Measurements from ENCODE around the gene RUBCNL. TPM values are rescaled to one million over a fixed set of nuclear protein-coding genes. Genes with fewer than 3 reads are reported as not detected.

The RUBCNL gene
- total and polyA plus RNA-seq, 2 experiments from 2014 or later = 4.2 to 5.9 TPM

DNA sequence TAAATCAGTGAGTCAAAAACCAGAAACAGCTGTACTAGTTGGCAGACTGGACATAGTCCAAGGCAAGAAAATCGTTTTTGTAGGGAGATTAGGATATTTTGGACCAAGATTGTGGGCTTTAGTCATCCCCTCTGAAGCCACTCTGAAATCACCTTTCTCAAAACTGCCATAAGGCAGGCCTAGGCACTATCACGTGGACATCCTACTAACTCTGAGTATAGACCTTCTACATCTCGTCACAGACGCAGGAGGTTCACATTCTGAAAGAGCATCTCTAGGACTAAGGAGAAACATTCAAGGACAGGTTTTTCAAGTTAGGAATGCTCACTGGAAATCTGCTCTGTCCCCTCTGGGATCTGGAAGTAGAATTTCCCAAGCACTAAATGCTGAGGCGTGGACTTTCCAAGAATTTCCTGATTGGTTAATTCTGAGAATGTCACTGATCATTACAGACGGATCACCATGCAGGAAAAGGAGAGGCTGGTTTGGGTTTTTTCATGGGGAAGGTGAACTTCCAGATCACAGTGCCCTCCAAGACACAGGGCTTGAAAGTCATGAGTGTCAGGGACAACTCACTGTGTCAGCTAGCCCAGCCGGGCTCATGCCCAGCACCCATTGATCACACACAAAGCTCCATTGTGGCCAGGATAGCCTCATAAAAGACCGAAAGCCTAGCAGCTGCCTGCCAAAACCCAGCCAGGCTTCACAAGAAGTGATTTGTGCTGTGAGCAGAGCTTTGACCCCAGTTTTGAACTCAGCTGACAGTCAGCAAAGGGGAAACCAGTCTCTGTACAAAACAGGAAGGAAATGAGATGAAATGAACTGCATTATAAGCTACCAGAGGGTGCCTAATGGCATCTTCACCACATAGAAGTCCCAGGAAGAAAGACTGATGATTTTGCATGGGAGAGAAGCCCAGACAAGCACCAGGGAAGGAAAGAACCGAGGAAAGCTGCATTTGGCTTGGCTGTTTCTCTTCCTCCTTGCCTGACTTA, 2.7 kb upstream of the RUBCNL start (continued):
- TF ChIP-seq, protein P1, sequence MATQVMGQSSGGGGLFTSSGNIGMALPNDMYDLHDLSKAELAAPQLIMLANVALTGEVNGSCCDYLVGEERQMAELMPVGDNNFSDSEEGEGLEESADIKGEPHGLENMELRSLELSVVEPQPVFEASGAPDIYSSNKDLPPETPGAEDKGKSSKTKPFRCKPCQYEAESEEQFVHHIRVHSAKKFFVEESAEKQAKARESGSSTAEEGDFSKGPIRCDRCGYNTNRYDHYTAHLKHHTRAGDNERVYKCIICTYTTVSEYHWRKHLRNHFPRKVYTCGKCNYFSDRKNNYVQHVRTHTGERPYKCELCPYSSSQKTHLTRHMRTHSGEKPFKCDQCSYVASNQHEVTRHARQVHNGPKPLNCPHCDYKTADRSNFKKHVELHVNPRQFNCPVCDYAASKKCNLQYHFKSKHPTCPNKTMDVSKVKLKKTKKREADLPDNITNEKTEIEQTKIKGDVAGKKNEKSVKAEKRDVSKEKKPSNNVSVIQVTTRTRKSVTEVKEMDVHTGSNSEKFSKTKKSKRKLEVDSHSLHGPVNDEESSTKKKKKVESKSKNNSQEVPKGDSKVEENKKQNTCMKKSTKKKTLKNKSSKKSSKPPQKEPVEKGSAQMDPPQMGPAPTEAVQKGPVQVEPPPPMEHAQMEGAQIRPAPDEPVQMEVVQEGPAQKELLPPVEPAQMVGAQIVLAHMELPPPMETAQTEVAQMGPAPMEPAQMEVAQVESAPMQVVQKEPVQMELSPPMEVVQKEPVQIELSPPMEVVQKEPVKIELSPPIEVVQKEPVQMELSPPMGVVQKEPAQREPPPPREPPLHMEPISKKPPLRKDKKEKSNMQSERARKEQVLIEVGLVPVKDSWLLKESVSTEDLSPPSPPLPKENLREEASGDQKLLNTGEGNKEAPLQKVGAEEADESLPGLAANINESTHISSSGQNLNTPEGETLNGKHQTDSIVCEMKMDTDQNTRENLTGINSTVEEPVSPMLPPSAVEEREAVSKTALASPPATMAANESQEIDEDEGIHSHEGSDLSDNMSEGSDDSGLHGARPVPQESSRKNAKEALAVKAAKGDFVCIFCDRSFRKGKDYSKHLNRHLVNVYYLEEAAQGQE (IDR thresholded peaks at IDR 0.05; ENCODE audit: unreplicated experiment) = no peak
- TF ChIP-seq CREB1 (CRISPR knock-in tag; IDR thresholded peaks at IDR 0.05; ENCODE audit: low read depth) = no peak
- TF ChIP-seq ZNF114 (CRISPR knock-in tag; IDR thresholded peaks at IDR 0.05) = no peak
- TF ChIP-seq EZH2phosphoT487 (IDR thresholded peaks at IDR 0.05; ENCODE audit: unreplicated experiment) = no peak
- no peak for TF ChIP-seq POLR2AphosphoS5 (IDR thresholded peaks at IDR 0.05; ENCODE audit: low read depth)
- no peak for TF ChIP-seq JUNB (IDR thresholded peaks at IDR 0.05; ENCODE audit: unreplicated experiment)
- TF ChIP-seq EZH2 (IDR thresholded peaks at IDR 0.05; ENCODE audit: low read depth, unreplicated experiment) = no peak

- peaks cover 35% of the 10 kb centered on the region for H3K27me3 Mint-ChIP-seq (ENCODE audit: insufficient read depth, low read depth, poor library complexity)
- H3K4me3 Mint-ChIP-seq = no peak overlapping the region
- DNase-seq (ENCODE audit: low spot score) = peak; percentile 74
- Histone ChIP-seq H3K4me2 (peak overlapping the region; percentile 23), H4K20me1 (replicated peaks; ENCODE audit: insufficient read depth) (no peaks in the 10 kb centered on the region), H3F3A (replicated peaks; ENCODE audit: low read depth) (peaks cover 5% of the 10 kb centered on the region; the same call in 1 of the 2 replicates), H3K4me1 (ENCODE audit: insufficient read depth) (peaks cover 13% of the 10 kb centered on the region), H3K27ac (ENCODE audit: low read depth) (no peak overlapping the region), H3K79me2 (replicated peaks; ENCODE audit: insufficient read depth) (no peaks in the 10 kb centered on the region), H3K36me3 (ENCODE audit: insufficient read depth) (no peaks in the 10 kb centered on the region), H3K4me3 (no peak overlapping the region), H3K9me2 (ENCODE audit: insufficient read depth) (no peaks in the 10 kb centered on the region), H2AFZ (no peak overlapping the region), H3K27me3 (ENCODE audit: insufficient read depth) (peaks cover 50% of the 10 kb centered on the region)
- H3K36me3 Mint-ChIP-seq (ENCODE audit: low read depth) = no peaks in the 10 kb centered on the region
- no peak for ATAC-seq
- TF ChIP-seq ETS1 (IDR thresholded peaks at IDR 0.05) = no peak
- TF ChIP-seq POLR2AphosphoS5 (IDR thresholded peaks at IDR 0.05; ENCODE audit: low read depth) = no peak
- TF ChIP-seq CREB1 (CRISPR knock-in tag; IDR thresholded peaks at IDR 0.05; ENCODE audit: low read depth) = no peak
- TF ChIP-seq ZNF114 (CRISPR knock-in tag; IDR thresholded peaks at IDR 0.05) = no peak
- TF ChIP-seq STAT1 (IDR thresholded peaks at IDR 0.05; ENCODE audit: unreplicated experiment) = no peak
- TF ChIP-seq EZH2phosphoT487 (IDR thresholded peaks at IDR 0.05; ENCODE audit: unreplicated experiment) = no peak
- H3K9me3 Mint-ChIP-seq = no peaks in the 10 kb centered on the region
- H3K27ac Mint-ChIP-seq = no peak overlapping the region
- peaks cover 12% of the 10 kb centered on the region for H3K4me1 Mint-ChIP-seq
Measured at GRCh38 chr13:46388846-46389245, 1.8 kb upstream of the RUBCNL start.
